ENCODE results near the gene RNF168. TPM values are rescaled to one million over a fixed set of nuclear protein-coding genes. Genes with fewer than 3 reads are reported as not detected.

RNF168 gene
- total RNA-seq, 2 donors from 2014 or later: 37.3 to 48.4 TPM

DNA sequence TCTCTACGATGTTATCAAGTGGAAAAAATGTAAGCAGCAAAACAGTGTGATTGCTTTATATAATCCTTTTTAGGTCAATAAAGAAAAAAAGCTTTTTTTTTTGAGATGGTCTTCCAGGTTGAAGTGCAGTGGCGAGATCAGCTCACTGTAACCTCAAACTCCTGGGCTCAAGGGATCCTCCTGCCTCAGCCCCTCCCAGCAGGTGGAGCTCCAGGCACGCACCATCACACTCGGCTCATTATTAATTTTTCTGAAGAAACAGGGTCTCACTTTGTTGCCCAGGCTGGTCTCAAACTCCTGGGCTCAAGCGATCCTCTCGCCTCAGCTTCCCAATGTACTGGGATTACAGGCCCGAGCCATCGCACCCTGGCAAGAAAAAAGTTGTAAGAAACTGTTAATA lies 17.3 kb downstream of the RNF168 start:
- Mint-ChIP-seq H3K4me3 (no peak overlapping the region), H3K27me3 (ENCODE audit: insufficient read depth) (no peaks in the 10 kb centered on the region), H3K9me3 (no peaks in the 10 kb centered on the region), H3K4me1 (no peaks in the 10 kb centered on the region), H3K36me3 (ENCODE audit: low read depth) (peaks cover 46% of the 10 kb centered on the region), H3K27ac (no peak overlapping the region)
- TF ChIP-seq, protein P1, sequence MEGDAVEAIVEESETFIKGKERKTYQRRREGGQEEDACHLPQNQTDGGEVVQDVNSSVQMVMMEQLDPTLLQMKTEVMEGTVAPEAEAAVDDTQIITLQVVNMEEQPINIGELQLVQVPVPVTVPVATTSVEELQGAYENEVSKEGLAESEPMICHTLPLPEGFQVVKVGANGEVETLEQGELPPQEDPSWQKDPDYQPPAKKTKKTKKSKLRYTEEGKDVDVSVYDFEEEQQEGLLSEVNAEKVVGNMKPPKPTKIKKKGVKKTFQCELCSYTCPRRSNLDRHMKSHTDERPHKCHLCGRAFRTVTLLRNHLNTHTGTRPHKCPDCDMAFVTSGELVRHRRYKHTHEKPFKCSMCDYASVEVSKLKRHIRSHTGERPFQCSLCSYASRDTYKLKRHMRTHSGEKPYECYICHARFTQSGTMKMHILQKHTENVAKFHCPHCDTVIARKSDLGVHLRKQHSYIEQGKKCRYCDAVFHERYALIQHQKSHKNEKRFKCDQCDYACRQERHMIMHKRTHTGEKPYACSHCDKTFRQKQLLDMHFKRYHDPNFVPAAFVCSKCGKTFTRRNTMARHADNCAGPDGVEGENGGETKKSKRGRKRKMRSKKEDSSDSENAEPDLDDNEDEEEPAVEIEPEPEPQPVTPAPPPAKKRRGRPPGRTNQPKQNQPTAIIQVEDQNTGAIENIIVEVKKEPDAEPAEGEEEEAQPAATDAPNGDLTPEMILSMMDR (conservative IDR thresholded peaks at IDR 0.05): peak; percentile 63
- Histone ChIP-seq H3K36me3 (ENCODE audit: control insufficient read depth, insufficient read depth, low read length) (peaks cover 68% of the 10 kb centered on the region), H3K27ac (ENCODE audit: low read depth, low read length) (no peak overlapping the region), H3K4me3 (ENCODE audit: low read length) (no peak overlapping the region), H3K27me3 (ENCODE audit: control insufficient read depth, insufficient read depth, low read length, poor library complexity, severe bottlenecking) (no peaks in the 10 kb centered on the region), H3K4me1 (ENCODE audit: control insufficient read depth, insufficient read depth, low read length) (no peaks in the 10 kb centered on the region), H3K9me3 (ENCODE audit: control insufficient read depth, low read length) (no peaks in the 10 kb centered on the region), H3K9ac (ENCODE audit: extremely low read depth, low read length, poor library complexity, severe bottlenecking) (no peak overlapping the region)
- peak; percentile 58 for DNase-seq
- WGBS, 2 experiments (ENCODE audit: insufficient coverage in 1 of 2, insufficient read length in 1 of 2): 89 to 97% methylated on average over 6 to 8 of the region's 8 CpGs

DNA sequence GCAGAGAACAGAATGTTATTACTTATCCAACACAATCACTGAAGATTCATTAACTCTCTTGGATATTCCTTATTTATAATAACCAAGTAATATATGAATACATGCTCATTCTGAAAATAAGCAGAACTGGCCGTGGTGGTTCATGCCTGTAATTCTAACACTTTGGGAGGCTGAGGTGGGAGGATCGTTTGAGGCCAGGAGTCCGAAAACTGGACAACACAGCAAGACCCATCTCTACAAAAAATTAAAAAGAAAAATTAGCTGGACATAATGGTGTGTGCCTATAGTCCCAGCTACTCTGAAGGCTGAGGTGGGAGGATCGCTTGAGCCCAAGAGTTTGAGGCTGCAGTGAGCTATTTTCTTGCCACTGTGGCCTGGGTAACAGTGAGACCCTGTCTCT lies 25.9 kb downstream of the RNF168 start:
- whole genome bisulfite sequencing, 2 experiments (ENCODE audit: insufficient coverage in 1 of 2, insufficient read length in 1 of 2): 88 to 92% methylated on average over 1 to 4 of the region's 4 CpGs
- no peak overlapping the region for H3K27ac ChIP-seq (ENCODE audit: low read depth, low read length)
- TF ChIP-seq, protein P1 (conservative IDR thresholded peaks at IDR 0.05): no peak
- H3K9ac ChIP-seq (ENCODE audit: extremely low read depth, low read length, poor library complexity, severe bottlenecking): no peak overlapping the region
- Mint-ChIP-seq H3K36me3 (ENCODE audit: low read depth) (peaks cover 62% of the 10 kb centered on the region), H3K27ac (no peak overlapping the region), H3K27me3 (ENCODE audit: insufficient read depth) (no peaks in the 10 kb centered on the region), H3K4me3 (no peak overlapping the region), H3K9me3 (no peaks in the 10 kb centered on the region), H3K4me1 (no peaks in the 10 kb centered on the region)
- peaks cover 73% of the 10 kb centered on the region for H3K36me3 ChIP-seq (ENCODE audit: control insufficient read depth, insufficient read depth, low read length)
- no peaks in the 10 kb centered on the region for H3K4me1 ChIP-seq (ENCODE audit: control insufficient read depth, insufficient read depth, low read length)
- H3K4me3 ChIP-seq (ENCODE audit: low read length): no peak overlapping the region
- H3K9me3 ChIP-seq (ENCODE audit: control insufficient read depth, low read length): no peaks in the 10 kb centered on the region
- no peaks in the 10 kb centered on the region for H3K27me3 ChIP-seq (ENCODE audit: control insufficient read depth, insufficient read depth, low read length, poor library complexity, severe bottlenecking)
- no peak for DNase-seq

DNA sequence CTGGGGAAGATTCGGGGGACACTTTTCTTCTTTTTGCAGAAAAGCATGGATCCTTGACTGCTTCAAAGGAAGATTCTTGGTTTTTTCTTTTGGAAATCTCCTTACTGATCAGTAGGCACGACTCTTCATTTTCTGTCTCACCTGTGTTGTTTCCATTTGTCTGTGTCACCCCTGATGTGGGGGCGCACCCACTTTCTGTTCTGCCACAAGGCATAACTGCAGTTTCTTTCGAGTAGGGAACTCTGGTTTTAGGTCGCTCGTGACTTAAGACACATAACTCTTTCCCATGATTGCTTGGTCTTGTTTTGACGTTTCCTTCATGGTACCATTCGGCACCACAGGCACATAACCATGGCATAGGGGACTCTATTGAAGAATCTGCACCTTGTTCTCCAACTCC lies 31.3 kb downstream of the RNF168 start:
- no peak overlapping the region for H3K4me3 Mint-ChIP-seq
- Histone ChIP-seq H3K27ac (ENCODE audit: low read depth, low read length) (no peak overlapping the region), H3K9ac (ENCODE audit: extremely low read depth, low read length, poor library complexity, severe bottlenecking) (no peak overlapping the region), H3K9me3 (ENCODE audit: control insufficient read depth, low read length) (no peaks in the 10 kb centered on the region), H3K4me3 (ENCODE audit: low read length) (no peak overlapping the region), H3K36me3 (ENCODE audit: control insufficient read depth, insufficient read depth, low read length) (peaks cover 70% of the 10 kb centered on the region), H3K27me3 (ENCODE audit: control insufficient read depth, insufficient read depth, low read length, poor library complexity, severe bottlenecking) (no peaks in the 10 kb centered on the region), H3K4me1 (ENCODE audit: control insufficient read depth, insufficient read depth, low read length) (no peaks in the 10 kb centered on the region)
- no peaks in the 10 kb centered on the region for H3K4me1 Mint-ChIP-seq
- TF ChIP-seq, protein P1 (conservative IDR thresholded peaks at IDR 0.05): no peak
- H3K27me3 Mint-ChIP-seq (ENCODE audit: insufficient read depth): no peaks in the 10 kb centered on the region
- DNase-seq: no peak
- no peaks in the 10 kb centered on the region for H3K9me3 Mint-ChIP-seq
- WGBS, 2 experiments (ENCODE audit: insufficient coverage in 1 of 2, insufficient read length in 1 of 2): 92 to 99% methylated on average over 8 of the region's 8 CpGs
- no peak overlapping the region for H3K27ac Mint-ChIP-seq
- H3K36me3 Mint-ChIP-seq (ENCODE audit: low read depth): peaks cover 48% of the 10 kb centered on the region
